ENCODE data around the gene ADGRF3.
A peak's percentile ranks its signal among the peaks of the same experiment; 100 is the strongest.

The ADGRF3 gene

DNA sequence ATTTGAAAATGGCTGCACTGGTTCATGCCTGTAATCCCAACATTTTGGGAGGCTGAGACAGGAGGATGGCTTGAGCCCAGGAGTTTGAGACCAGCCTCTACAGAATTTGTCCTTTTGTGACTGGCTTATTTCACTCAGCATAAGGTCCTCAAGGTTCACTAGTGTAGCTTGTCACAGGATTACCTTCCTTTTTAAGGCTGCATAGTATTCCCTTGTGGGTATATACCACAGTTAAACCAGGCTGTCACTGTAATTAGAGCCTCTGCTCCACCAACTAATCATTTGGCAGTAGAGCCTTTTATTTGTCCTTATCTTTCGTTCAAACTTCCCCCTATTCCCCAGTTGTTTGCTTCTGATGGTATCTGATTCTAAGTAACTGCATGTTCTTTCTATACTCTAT is 51.1 kb downstream of the ADGRF3 start:
- no peak overlapping the region for H3K4me3 ChIP-seq (ENCODE audit: low read length)
- DNase-seq (ENCODE audit: low read depth), result no peak
- TF ChIP-seq, protein P1, sequence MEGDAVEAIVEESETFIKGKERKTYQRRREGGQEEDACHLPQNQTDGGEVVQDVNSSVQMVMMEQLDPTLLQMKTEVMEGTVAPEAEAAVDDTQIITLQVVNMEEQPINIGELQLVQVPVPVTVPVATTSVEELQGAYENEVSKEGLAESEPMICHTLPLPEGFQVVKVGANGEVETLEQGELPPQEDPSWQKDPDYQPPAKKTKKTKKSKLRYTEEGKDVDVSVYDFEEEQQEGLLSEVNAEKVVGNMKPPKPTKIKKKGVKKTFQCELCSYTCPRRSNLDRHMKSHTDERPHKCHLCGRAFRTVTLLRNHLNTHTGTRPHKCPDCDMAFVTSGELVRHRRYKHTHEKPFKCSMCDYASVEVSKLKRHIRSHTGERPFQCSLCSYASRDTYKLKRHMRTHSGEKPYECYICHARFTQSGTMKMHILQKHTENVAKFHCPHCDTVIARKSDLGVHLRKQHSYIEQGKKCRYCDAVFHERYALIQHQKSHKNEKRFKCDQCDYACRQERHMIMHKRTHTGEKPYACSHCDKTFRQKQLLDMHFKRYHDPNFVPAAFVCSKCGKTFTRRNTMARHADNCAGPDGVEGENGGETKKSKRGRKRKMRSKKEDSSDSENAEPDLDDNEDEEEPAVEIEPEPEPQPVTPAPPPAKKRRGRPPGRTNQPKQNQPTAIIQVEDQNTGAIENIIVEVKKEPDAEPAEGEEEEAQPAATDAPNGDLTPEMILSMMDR (IDR thresholded peaks at IDR 0.05; ENCODE audit: insufficient read depth, low read depth, low read length, missing control alignments), result no peak

GRCh38 chr2:26292646-26293045 is 53.9 kb downstream of the ADGRF3 start:
- no peak overlapping the region for H3K4me3 ChIP-seq (ENCODE audit: low read length)
- TF ChIP-seq, protein P1 (IDR thresholded peaks at IDR 0.05; ENCODE audit: insufficient read depth, low read depth, low read length, missing control alignments), result no peak
- peak; percentile 95 for DNase-seq (ENCODE audit: low read depth)

DNA sequence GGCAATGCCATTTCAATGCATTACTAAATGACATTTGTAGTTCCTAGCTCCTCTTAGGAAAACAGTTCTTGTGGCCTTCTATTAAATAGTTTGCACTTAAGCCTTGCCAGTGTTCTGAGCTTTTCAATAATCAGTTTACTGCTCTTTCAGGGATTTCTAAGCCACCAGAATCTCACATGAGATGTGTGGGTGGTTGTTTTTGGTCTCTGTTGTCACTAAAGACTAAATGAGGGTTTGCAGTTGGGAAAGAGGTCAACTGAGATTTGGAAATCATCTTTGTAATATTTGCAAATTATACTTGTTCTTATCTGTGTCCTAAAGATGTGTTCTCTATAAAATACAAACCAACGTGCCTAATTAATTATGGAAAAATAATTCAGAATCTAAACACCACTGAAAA is 56.6 kb downstream of the ADGRF3 start:
- DNase-seq (ENCODE audit: low read depth), result no peak
- H3K4me3 ChIP-seq (ENCODE audit: low read length), result no peak overlapping the region
- TF ChIP-seq, protein P1 (IDR thresholded peaks at IDR 0.05; ENCODE audit: insufficient read depth, low read depth, low read length, missing control alignments), result no peak

DNA sequence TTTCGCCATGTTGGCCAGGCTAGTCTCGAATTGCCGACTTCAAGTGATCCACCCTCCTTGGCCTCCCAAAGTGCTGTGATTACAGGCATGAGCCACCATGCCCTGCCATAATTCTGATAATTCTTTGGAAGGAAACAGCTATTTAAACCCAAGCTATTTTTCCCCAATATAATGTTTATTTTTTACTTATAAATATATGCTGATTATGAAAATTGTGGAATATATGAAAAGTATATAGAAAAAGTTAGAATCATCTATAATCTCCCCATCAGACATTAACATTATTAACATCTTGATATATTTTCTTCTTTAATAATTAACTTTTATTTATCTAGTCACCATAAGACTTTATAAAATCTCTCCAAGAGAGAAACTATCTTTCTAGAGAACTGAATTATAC is 60.7 kb downstream of the ADGRF3 start:
- no peak overlapping the region for H3K4me3 ChIP-seq (ENCODE audit: low read length)
- TF ChIP-seq, protein P1 (IDR thresholded peaks at IDR 0.05; ENCODE audit: insufficient read depth, low read depth, low read length, missing control alignments), result no peak
- DNase-seq (ENCODE audit: low read depth), result no peak

- DNase-seq (ENCODE audit: low read depth), result peak; percentile 84
- TF ChIP-seq, protein P1 (IDR thresholded peaks at IDR 0.05; ENCODE audit: insufficient read depth, low read depth, low read length, missing control alignments), result no peak
- H3K4me3 ChIP-seq (ENCODE audit: low read length), result no peak overlapping the region
Measured at GRCh38 chr2:26284132-26284531, 62.5 kb downstream of the ADGRF3 start.

DNA sequence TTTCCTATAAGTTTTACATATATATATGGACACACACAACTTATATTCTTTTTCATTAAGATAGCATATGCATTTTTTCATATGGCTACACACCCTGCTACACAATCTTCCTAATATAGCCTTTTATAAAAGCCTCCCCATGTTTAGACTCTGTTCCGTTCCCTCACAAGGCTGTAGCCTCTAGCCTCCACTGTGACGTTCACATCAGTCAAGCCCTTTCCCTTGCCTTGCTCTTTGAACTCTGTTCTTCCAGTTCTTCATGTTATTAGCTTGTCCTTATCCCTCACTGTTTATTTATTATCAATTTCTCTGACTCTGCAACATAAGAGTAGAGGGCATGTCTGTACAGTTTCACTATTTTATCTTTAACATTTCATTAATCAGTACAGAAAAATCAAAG is 63.0 kb downstream of the ADGRF3 start:
- H3K4me3 ChIP-seq (ENCODE audit: low read length), result no peak overlapping the region
- DNase-seq (ENCODE audit: low read depth), result no peak
- TF ChIP-seq, protein P1 (IDR thresholded peaks at IDR 0.05; ENCODE audit: insufficient read depth, low read depth, low read length, missing control alignments), result no peak

DNA sequence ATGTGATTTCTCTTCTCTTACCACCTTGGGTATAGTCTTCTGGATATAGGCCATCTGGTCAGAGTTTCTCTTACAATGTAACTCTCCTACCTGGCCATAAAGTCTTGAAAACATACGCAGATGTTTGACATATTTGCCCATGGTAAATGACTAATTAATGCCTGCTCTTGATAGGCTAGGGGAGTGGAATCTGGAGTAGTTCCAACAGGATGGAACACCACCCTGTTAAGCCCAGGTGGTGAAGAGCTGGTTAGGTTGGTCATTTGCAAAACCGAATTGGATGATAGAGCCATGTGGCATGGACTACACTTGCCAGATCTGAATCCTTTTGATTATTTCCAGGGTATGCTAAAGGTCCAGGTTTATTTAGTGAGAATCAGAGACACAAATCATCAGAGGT is 65.4 kb downstream of the ADGRF3 start:
- TF ChIP-seq, protein P1 (IDR thresholded peaks at IDR 0.05; ENCODE audit: insufficient read depth, low read depth, low read length, missing control alignments), result no peak
- no peak overlapping the region for H3K4me3 ChIP-seq (ENCODE audit: low read length)
- peak; percentile 91 for DNase-seq (ENCODE audit: low read depth)

All from epithelial cell of esophagus (primary cell).